NCI-H2227 (cell line): ENCODE data around the gene PHPT1.
"Not testable (repeated sequence)": the region's sequence is repeated elsewhere in the genome, so short reads cannot be mapped to it uniquely, and the experiment has no call there.

Source experiments
- DNase-seq: peaks from one replicate; lab custom pipeline; 2025; ENCODE audit not compliant: unreplicated experiment; lab: John Stamatoyannopoulos, UW

Gene PHPT1

GRCh38 chr9:136823136-136824046 lies 25.8 kb upstream of the PHPT1 start:
- no peak for DNase-seq

GRCh38 chr9:136824496-136825225 lies 24.5 kb upstream of the PHPT1 start:
- DNase-seq, result no peak

- DNase-seq, result no peak
These were observed 23.7 kb upstream of the PHPT1 start for GRCh38 chr9:136825295-136826187.

- no peak for DNase-seq
These were observed 23.0 kb upstream of the PHPT1 start for GRCh38 chr9:136826188-136826541.

- DNase-seq, result no peak
These were observed 22.3 kb upstream of the PHPT1 start for GRCh38 chr9:136826703-136827582.

GRCh38 chr9:136827794-136828473 lies 21.3 kb upstream of the PHPT1 start:
- DNase-seq, result no peak

GRCh38 chr9:136828474-136829140 lies 20.6 kb upstream of the PHPT1 start:
- no peak for DNase-seq

- no peak for DNase-seq
These were observed 19.8 kb upstream of the PHPT1 start for GRCh38 chr9:136829412-136829811.

GRCh38 chr9:136829981-136830885 lies 19.0 kb upstream of the PHPT1 start:
- DNase-seq, result no peak

- DNase-seq, result no peak
These were observed 18.0 kb upstream of the PHPT1 start for GRCh38 chr9:136831002-136831719.

- DNase-seq, result no peak
These were observed 17.5 kb upstream of the PHPT1 start for GRCh38 chr9:136831720-136832104.

GRCh38 chr9:136832581-136832980 lies 16.6 kb upstream of the PHPT1 start:
- DNase-seq, result no peak

- not testable (repeated sequence) for DNase-seq
These were observed 15.7 kb upstream of the PHPT1 start for GRCh38 chr9:136833381-136834048.

- no peak for DNase-seq
These were observed 13.9 kb upstream of the PHPT1 start for GRCh38 chr9:136835162-136835931.

- DNase-seq, result no peak
These were observed 13.0 kb upstream of the PHPT1 start for GRCh38 chr9:136835932-136836904.
